HepG2 (cell line): Measurements from ENCODE around the gene CARD9. TPM values are rescaled to one million over a fixed set of nuclear protein-coding genes. Genes with fewer than 3 reads are reported as not detected.

Source experiments
- CSRNP1 ChIP-seq: sonication (generic); formaldehyde crosslinking; IDR thresholded peaks from 2 replicates; pipeline ENCODE4 v1.8.1; 2023; ENCODE audit warnings: mild to moderate bottlenecking, missing genetic modification reagents
- ELF4 ChIP-seq: sonication (generic); formaldehyde crosslinking; IDR thresholded peaks from 2 replicates; pipeline ENCODE4 v1.5.0; 2020; ENCODE audit warnings: missing genetic modification reagents, mild to moderate bottlenecking, moderate library complexity, borderline replicate concordance
- HMG20B ChIP-seq: conservative IDR thresholded peaks from 2 replicates; pipeline ENCODE4 v1.6.1; 2016; ENCODE audit warnings: missing genetic modification reagents, missing compliant biosample characterization
- HNRNPL ChIP-seq: fragments of 200-400 bp; formaldehyde crosslinking; IDR thresholded peaks from 2 replicates; pipeline ENCODE4 v1.6.1; 2017; ENCODE audit warnings: mild to moderate bottlenecking, low read depth, low read length
- HOXA7 ChIP-seq: sonication (generic); formaldehyde crosslinking; IDR thresholded peaks from 2 replicates; pipeline ENCODE4 v1.8.1; 2022; ENCODE audit warnings: mild to moderate bottlenecking, missing genetic modification reagents, moderate library complexity
- MED1 ChIP-seq: sonication (generic); formaldehyde crosslinking; IDR thresholded peaks from 2 replicates; pipeline ENCODE4 v1.4.0; 2020; ENCODE audit warnings: missing genetic modification reagents
- NR2F6 ChIP-seq, 2 experiments: IDR thresholded peaks; 2 replicates each; pipeline ENCODE4 v1.6.1; 2016; ENCODE audit warnings: antibody characterized with exemption in 1 of 2, mild to moderate bottlenecking in 1 of 2
- PITX1 ChIP-seq: sonication (generic); formaldehyde crosslinking; IDR thresholded peaks from 2 replicates; pipeline ENCODE4 v1.5.1; 2020; ENCODE audit warnings: mild to moderate bottlenecking, missing genetic modification reagents
- SOX6 ChIP-seq, 2 experiments: fragments of 450-650 bp in 1 of 2; sonication (generic) in 1 of 2; formaldehyde crosslinking in 1 of 2; IDR thresholded peaks; 2 replicates each; pipeline versions ENCODE4 v1.4.0 to v1.6.1; 2017 to 2020; ENCODE audit warnings: antibody characterized with exemption in 1 of 2, mild to moderate bottlenecking in 1 of 2, missing genetic modification reagents in 1 of 2
- TAF1 ChIP-seq: sonication (generic); formaldehyde crosslinking; IDR thresholded peaks from 2 replicates; pipeline ENCODE4 v1.4.0; 2020; ENCODE audit warnings: missing genetic modification reagents
- TFAP4 ChIP-seq: sonication (generic); IDR thresholded peaks from 2 replicates; pipeline ENCODE4 v1.6.1; 2016; ENCODE audit warnings: low read depth, borderline replicate concordance
- ZKSCAN8 ChIP-seq: IDR thresholded peaks from 2 replicates; pipeline ENCODE4 v1.6.1; 2016; ENCODE audit warnings: borderline replicate concordance, missing genetic modification reagents, missing compliant biosample characterization
- ZNF138 ChIP-seq: sonication (generic); formaldehyde crosslinking; IDR thresholded peaks from 2 replicates; pipeline ENCODE4 v1.5.0; 2020; ENCODE audit warnings: mild to moderate bottlenecking, low read depth, missing genetic modification reagents
- ZNF230 ChIP-seq: sonication (generic); formaldehyde crosslinking; IDR thresholded peaks from 2 replicates; pipeline ENCODE4 v1.4.0; 2020; ENCODE audit warnings: mild to moderate bottlenecking, missing genetic modification reagents
- ZNF407 ChIP-seq: sonication (generic); formaldehyde crosslinking; IDR thresholded peaks from one replicate; pipeline ENCODE4 v1.5.1; 2020; ENCODE audit warnings: mild to moderate bottlenecking, missing genetic modification reagents; ENCODE audit errors: not compliant biosample characterization
- ZNF567 ChIP-seq: sonication (generic); formaldehyde crosslinking; IDR thresholded peaks from 2 replicates; pipeline ENCODE4 v1.8.1; 2023; ENCODE audit warnings: mild to moderate bottlenecking, missing genetic modification reagents, borderline replicate concordance
- ZNF788 ChIP-seq: sonication (generic); formaldehyde crosslinking; IDR thresholded peaks from 2 replicates; pipeline ENCODE4 v1.5.0; 2020; ENCODE audit warnings: mild to moderate bottlenecking, missing genetic modification reagents, borderline replicate concordance
- polyA plus RNA-seq, 8 experiments: library from polyadenylated mRNA; depleted of rRNA in 3 of 8; stranded (reverse) in 7 of 8; unstranded in 1 of 8; fragments of >200 nt; fragmentation: Illumina TruSeq in 4 of 8; extraction: Trizol in 4 of 8; gene quantifications; 2 replicates each; pipeline versions ENCODE4 v1.2.1 to v1.2.3, GENCODE V29; 2011 to 2016; ENCODE audit warnings: low read depth in 4 of 8, missing spikeins in 1 of 8, mixed read lengths in 1 of 8; ENCODE audit not compliant: insufficient read depth in 1 of 8
- total RNA-seq, 5 experiments: library from RNA; depleted of rRNA; stranded (reverse); fragments of >200 nt; fragmentation: Illumina TruSeq; extraction: Trizol; gene quantifications; 2 replicates each; pipeline ENCODE4 v1.2.3, GENCODE V29; 2016; ENCODE audit warnings: low read depth in 1 of 5

The CARD9 gene
- total and polyA plus RNA-seq, 2 of the 13 experiments (the other 11 are each of a cell fraction or from before 2014, with no cell fraction given), result 3.3 to 7.4 TPM

DNA sequence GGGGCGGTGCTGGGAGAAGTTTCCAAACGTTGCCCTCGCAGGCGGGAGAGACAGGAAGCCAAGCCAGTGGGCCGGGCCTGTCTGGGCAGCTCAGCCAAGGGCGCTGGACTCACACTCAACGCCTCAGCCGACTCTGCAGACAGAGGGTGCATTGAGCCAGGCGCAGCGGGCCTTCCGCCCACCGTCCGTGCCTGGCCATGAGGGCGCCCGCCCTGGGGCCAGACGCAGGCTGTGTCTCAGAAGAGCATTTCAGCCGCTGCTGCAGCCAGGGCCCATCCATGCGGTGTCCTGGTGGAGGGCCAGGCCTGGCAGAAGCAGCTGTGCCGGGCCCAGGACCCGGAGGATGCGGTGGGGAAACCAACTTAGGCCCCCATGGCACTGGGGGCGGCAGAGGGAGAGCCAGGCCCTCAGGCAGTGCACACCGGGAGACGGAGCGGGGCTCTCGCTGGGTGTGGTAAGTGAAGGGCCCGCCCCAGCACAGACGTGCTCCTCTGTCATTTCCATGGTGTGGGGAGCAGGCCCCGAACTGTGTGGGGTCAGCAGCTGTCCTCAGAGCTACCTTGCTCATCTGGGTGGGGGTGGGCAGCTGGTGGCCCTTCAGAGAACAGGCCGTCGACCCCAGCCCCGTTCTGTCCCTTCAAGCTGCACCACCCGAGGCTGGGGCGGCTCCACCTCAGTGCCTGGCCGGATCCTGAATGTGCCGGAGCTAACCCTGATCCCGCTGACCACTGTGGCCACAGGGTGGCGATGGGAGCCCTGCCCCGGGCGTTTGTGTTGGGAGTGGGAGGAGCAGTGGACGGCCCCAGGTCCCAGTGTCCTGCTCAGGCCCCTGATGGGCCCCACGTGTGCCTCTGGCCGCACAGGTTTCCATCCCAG, 27.9 kb downstream of the CARD9 start (continued):
- TF ChIP-seq ZNF138 (CRISPR knock-in tag), result 0 out of 2 replicates have a peak, but pooled peaks have one; percentile 41
- 0 out of 2 replicates have a peak, but pooled peaks have one; percentile 23 for TF ChIP-seq ZKSCAN8
- no peak; the same call in 1 of the 2 replicates for TF ChIP-seq CSRNP1 (CRISPR knock-in tag)
- peak; percentile 64; the same call in 1 of the 2 replicates for TF ChIP-seq HNRNPL
- TF ChIP-seq HMG20B, result no peak; the same call in 1 of the 2 replicates
- no peak for TF ChIP-seq SOX6 (IDR thresholded peaks at IDR 0.05)
- peak; percentile 60 for TF ChIP-seq SOX6 (CRISPR knock-in tag; IDR thresholded peaks at IDR 0.05)
- TF ChIP-seq TAF1 (CRISPR knock-in tag), result peak; percentile 32; the same call in 1 of the 2 replicates
- peak; percentile 69 for TF ChIP-seq MED1 (CRISPR knock-in tag)
- no peak for TF ChIP-seq ZNF567 (CRISPR knock-in tag)
- peak; percentile 48; the same call in 1 of the 2 replicates for TF ChIP-seq ZNF788 (CRISPR knock-in tag)
- peak; percentile 7; the same call in 1 of the 2 replicates for TF ChIP-seq TFAP4
- no peak for TF ChIP-seq NR2F6 (IDR thresholded peaks at IDR 0.05)
- 0 out of 2 replicates have a peak, but pooled peaks have one; percentile 49 for TF ChIP-seq NR2F6 (CRISPR knock-in tag; IDR thresholded peaks at IDR 0.05)
- TF ChIP-seq ELF4 (CRISPR knock-in tag), result peak; percentile 72; the same call in 1 of the 2 replicates
- TF ChIP-seq HOXA7 (CRISPR knock-in tag), result no peak
- TF ChIP-seq ZNF230 (CRISPR knock-in tag), result 0 out of 2 replicates have a peak, but pooled peaks have one; percentile 18
- TF ChIP-seq PITX1 (CRISPR knock-in tag), result peak; percentile 60; the same call in 1 of the 2 replicates
- TF ChIP-seq ZNF407 (CRISPR knock-in tag), result peak; percentile 21
